Measurements from ENCODE around the gene TRAPPC3L. TPM values are rescaled to one million over a fixed set of nuclear protein-coding genes. Genes with fewer than 3 reads are reported as not detected.
"Not testable (repeated sequence)": the region's sequence is repeated elsewhere in the genome, so short reads cannot be mapped to it uniquely, and the experiment has no call there.

The TRAPPC3L gene
- total RNA-seq, 1 donor from 2014 or later: 0.31 TPM

DNA sequence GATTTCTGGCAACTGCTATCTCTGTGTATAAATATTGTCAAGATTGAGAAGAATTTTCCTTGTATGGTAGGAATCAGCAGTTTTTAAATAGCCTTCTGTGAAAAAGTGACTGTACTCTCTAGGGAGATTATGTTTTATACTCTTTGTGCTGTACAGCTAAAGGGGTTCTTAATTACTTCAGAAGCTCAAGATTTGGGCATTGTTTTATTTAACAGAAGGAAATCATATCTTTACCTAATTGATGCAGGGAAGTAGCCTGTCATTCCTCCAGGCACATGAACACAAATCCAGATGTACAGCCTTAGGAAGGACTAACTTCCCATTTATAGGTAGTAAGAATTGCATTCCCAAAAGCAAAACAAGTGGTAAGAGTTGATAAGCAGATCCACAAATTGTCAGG lies 32.8 kb downstream of the TRAPPC3L start:
- DNase-seq: no peak

DNA sequence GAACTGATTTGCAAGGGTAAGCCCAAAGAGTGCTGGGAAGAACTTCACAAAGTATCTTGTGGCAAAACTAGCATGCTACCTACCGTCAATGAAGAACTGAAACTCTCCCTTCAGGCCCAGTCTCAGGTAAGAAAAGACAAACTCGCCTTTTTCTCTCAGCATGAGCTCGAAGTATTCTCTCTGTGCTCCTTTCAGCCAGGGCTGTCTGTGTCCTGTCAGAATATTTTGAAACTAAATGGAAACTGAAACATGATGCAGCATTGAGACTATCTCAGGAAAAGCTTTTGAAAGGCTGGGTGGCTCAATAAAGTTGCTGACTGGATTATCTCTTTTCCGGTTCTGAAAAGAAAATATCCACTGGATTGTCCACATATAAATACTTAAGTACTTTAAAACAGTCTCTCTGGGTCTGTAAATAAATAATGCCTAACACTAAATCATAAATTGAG lies 33.3 kb downstream of the TRAPPC3L start:
- peak; percentile 31 for DNase-seq

DNA sequence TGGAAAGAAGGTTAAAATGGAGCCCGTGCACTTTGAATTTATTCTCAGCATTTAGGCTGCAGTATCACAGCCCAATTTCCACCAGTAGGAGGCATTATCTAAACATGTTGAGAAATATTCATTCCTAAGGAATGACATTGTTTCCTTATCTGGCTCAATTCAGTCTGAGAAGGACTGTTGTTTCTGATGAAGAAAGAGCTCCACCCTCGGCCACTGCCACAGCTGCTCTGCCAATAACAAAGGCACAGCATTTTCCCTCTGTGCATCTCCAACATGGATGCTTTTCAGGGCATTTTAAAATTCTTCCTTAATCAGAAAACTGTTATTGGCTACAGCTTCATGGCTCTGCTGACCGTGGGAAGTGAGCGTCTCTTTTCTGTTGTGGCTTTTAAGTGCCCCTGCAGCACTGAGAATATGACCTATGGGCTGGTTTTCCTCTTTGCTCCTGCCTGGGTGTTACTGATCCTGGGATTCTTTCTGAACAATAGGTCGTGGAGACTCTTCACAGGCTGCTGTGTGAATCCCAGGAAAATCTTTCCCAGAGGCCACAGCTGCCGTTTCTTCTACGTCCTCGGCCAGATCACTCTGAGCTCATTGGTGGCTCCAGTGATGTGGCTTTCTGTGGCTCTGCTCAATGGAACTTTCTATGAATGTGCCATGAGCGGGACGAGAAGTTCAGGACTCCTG lies 33.9 kb downstream of the TRAPPC3L start, which contains the start of gene CALHM5:
Gene CALHM5, plus strand, starts transcription at position 216 of the 687 bp plus-strand sequence. Its CDS starts 58 bp downstream, at position 274.
- peak; percentile 48 for DNase-seq

DNA sequence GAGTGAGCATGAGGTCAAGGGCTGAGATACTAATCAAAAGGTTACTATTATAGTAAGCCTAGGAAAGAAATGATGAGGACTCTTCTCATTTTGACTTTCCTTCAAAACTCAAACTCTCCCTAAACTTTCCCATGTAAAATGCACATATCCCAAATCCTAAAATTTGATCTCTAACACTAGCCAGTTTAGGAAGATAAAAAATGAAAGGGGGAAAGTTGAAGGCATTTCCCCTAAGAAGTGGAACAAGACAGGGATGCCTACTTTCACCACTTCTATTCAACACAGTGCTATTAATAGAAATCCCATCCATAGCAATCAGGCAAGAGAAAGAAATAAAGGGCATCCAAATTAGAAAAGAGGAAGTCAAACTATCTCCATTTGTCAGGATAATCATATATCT lies 37.0 kb downstream of the TRAPPC3L start:
- no peak for DNase-seq

DNA sequence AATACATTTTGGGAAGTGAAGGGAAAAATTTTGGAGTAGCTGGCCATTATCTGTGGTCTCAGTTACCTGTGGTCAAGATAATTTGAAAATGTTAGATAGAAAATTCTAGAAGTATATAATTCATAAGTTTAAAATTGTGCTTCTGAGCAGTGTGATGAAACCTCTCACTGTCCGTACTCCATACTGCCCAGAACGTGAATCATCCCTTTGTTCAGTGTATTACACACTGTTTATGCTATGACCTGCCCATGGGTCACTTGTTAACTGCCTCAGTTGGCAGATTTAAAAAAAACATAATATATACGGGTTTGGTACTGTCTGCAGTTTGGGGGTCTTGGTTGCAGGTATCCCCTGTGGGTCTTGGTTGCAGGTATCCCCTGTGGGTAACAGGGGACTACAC lies 38.2 kb downstream of the TRAPPC3L start:
- no peak for DNase-seq

DNA sequence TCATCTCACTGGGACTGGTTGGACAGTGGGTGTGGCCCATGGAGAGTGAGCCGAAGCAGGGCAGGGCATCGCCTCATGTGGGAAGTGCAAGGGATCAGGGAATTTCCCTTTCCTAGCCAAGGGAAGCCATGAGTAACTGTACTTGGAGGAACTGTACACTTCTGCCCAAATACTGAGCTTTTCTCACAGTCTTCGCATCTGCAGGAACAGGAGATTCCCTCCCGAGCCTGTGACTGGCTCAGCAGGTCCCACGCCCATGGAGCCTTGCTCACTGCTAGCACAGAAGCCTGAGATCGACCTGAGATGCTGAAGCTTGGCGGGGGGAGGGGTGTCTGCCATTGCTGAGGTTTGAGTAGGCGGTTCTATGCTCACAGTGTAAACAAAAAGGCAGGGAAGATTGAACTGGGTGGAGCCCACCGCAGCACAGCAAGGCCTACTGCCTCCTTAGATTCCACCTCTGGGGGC lies 44.5 kb downstream of the TRAPPC3L start:
- no peak for DNase-seq

DNA sequence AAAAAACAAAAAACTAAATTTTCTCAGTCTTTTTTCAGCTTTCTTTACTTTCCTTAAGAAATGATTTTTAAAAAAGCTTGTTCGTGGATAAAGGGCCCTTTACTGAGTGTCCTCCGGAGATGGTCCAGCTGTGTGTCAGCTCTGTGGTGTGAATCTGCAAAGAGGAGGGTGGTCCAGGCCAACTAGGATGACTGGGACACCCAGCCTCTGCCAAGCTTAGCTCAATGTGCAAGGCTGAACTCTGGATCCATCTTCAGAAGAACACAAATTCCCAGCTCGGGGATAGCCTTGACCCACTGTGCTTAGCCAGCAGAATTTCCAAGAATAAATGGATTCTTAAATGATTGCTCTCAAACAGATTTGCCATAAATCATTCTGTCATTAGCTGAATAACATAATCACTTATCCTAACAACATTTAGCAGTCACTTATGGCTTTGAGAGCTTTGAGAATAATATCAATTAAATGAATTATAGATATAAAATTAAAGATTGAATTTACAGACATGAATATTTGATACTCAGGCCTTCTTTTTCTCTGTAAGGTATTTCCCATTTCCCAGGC lies 48.3 kb downstream of the TRAPPC3L start:
- no peak for DNase-seq

DNA sequence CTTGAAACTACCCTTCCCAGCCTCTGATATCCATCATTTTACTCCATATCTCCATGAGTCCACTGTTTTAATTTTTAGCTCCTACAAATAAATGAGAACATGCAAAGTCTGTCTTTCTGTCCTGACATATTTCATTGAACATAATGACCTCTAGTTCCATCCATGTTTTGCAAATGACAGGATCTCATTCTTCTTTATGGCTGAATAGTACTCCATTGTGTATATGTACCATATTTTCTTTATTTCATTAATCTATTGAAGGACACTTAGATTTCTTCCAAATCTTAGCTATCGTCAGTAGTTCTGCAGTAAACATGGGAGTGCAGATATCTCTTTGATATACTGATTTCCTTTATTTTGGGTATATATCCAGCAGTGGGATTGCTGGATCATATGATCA lies 50.3 kb downstream of the TRAPPC3L start:
- not testable (repeated sequence) for DNase-seq

DNA sequence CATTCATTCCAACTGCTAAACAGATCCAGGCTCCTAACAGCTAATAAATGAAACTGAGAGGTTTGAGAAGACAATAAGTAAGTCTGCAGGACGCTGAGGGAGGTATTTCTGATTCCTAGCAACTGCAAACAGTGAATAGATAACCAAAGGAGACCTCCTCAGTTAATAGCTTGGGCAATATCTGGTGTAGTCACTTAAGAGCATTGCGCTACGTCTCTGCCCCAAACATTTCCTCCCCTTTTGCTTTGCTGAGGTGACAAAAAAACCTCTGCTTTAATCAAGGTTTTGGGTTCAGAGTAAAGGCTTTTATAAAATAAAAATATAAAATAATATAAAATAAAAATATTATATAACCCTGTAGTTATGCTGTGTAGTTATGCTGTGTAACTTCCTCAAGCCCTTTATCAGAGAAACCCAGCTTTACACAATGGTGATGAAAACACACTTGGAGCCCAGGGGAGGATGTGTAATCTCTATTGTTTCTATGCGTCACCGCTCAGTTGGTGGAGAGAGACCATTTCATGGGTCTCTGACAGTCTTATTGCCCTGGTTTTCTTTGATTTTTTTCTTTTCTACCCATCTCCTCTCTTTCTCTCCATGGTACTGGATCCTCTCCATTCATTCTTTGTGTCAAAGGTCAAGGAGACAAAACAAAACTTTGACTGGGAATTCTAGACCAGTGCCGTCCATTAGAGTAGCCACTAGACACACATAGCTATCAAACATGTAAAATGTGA lies 53.0 kb downstream of the TRAPPC3L start:
- no peak for DNase-seq

DNA sequence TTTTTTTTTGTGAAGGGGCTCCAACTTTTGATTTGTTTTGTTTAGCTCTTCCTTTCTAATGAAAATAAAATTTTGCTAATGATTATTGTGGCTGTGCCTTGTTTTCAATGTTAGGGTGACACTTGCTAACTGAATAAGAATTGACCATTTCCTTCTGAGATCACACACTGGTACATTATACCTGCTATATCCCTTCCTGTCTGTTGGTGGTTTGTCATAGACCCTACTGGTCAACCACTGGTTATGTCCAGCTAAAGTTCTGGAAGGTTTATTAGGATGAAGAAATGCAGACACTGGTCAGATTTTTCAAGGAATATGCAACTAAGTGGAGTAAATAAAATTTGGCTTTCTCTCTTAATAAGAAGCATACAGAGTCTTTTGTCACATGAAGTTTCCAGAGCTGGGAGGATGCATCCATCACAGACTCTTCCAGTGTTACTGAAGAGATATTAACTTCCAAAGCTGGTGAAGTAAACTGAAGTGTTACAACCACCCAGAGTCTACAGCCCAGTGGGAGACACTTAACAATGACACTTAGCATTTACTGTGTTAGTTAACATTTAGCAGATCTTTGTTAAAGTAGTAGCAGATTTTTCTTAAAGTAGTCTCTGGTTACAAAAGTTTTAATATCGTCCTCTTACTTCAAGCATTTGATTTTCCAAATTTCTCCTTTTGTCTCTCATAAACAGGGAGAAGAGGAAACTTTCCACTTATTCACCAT lies 53.7 kb downstream of the TRAPPC3L start:
- DNase-seq: no peak

DNA sequence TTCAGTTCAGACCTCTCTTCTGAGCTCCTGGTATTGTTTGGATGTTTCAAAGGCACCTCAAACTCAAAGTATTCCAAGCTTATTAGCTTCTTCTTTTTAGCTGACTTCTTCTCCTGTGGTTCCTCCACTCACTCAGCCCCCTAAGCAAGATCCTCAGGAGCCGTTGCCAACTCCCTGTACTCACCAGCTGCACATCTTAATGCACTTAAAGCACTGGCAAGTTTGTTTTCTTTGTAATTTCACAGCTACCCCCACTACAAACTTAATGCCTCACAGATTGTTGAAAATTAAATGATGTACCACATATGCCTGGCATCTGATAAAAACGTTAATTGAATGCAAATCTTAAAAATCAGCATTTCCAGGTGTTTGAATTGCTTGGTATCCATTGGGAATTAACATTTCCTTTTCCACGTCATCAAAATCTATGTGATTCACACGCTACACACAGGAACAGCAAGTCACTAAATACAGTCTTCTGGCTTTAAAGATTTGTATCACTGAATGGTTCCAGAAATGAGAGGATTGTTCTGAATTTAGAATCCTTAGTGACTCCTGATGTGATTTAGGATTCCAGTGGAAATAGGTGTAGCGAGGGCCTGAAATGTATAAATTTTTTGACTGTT lies 59.8 kb downstream of the TRAPPC3L start:
- peak; percentile 44 for DNase-seq

DNA sequence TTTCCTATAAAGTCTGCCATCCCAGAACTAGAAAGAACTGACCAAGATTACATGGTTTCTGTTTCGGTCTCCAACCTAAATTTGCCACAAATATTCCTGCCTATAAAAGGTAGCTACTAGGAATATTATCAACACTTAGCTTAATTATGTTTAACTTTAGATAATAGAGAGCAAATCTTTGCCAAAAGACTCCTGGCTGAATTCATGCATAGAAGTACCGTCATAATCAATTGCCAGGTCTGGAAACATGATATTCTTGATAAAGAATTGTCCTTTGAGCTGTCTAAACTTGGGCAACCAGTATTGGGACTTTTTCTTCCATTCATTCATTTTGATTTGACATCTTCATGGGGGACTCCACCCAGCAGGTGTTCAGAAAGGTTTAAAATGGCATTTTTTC lies 61.9 kb downstream of the TRAPPC3L start:
- no peak for DNase-seq

DNA sequence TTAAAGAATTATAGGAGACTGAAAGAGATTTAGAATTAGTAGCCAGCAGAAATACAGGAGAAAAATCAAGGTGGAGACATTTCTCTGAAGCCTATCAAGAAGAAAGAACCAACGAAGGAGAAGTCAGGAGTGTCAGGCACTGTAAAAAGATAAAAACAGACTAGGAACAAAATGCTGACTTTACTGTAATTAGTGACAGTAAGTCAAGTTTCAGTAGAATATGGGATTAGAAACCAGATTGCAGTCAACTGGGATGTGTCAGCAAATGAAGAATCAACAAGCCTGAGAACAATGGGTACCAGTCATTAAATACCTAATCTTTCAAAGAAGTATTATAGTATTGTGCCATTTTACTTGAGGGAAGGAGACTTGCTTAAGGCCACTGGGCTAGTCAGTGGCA lies 62.7 kb downstream of the TRAPPC3L start:
- DNase-seq: no peak

DNA sequence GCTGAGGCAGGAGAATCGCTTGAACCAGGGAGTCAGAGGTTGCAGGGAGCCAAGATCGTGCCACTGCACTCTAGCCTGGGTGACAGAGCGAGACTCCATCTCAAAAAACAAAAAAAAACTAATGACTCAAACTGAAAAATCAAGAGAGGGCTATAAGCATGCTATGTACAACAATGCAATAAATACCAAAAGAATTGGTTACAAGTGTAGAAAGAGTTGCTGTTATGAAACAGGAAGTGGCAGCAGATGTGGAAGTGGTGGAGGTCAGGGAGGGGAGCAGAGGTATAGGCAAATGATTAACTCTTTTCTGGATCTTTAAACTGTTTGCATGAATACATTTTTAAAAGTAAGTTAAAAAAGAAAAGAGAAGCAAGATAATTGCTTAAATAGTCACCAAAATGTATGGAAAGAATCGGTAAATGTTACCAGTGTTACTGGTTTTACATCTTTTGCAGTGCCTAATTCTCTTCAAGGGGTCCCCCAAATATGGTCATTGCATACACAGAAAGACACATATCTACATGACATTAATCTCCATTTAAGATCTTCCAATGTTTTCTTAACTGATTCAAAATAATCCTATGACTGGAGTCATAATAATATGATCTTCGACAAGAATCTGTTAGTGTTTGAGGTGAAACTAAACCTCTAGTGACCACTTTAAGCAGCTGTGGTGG lies 69.3 kb downstream of the TRAPPC3L start:
- no peak for DNase-seq

DNA sequence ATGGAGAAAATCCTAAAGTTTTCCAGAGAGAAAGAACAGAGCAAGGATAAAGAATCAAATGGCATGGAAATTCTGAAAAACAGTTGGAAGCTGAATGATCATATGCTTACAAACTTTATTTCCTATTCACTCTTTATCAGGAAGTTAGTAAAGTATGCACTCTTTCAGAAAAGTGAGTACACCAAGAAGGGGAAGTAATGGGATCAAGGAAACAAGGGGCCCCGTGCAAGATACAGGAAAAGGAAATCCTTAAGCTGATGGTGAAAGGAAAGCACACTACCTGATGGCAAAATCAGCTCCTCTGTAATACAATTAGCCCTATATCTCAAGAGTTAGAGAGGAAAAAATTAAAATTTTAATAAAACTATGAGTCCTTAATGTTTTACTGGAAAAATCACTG lies 70.3 kb downstream of the TRAPPC3L start:
- no peak for DNase-seq

DNA sequence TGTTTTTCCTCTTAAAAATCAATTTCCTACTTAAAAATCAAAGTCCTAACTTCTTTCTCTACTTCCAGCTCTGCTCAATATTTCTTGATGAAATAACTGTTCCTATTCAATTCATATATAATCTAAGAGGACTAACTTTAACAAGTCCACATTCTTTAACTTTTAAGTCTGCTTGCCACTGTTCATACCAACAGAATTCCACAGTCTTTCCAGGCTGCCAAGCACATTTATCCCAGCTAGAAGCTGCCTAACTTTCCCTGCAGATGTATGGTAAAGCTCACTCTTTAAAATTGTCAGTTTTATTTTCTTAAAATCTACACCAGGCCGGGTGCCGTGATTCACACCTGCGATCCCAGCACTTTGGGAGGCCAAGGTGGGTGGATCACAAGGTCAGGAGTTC lies 72.8 kb downstream of the TRAPPC3L start:
- no peak for DNase-seq

DNA sequence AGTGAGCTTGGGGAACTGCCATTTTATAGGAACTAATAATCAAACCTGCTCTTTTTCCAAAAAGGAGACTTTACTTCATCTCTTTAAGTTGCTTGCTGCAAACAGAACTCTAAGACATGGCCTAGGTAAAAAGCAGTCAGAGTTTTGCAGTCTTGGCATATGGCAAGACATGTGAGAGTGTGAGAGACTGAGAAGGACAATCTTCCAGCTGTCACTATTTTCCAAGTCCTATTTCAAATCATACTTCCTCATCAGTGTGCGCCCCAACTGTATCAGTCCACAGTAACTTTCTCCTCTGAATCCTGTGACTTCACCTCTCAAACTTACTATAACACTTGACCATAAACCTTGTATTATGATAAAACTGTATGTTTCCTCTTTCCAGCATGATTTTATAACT lies 74.0 kb downstream of the TRAPPC3L start:
- no peak for DNase-seq

DNA sequence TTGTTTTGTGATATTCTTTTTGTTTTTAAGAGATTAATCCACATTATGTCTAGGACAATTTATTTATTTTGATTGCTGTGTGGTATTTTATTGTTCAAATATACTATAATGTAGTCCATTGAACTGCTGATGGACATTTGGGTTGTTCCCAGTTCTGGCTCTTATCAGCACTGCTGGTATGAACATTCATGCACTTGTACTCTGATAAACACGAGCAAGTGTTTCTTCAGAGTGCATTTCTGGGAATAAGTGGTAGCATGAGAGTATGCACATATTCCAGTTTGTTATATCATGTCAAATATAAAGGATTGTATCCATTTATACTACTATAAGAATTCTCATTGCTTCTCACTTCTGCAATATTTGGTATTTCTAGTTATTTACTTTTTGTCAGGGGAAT lies 77.2 kb downstream of the TRAPPC3L start:
- DNase-seq: no peak

DNA sequence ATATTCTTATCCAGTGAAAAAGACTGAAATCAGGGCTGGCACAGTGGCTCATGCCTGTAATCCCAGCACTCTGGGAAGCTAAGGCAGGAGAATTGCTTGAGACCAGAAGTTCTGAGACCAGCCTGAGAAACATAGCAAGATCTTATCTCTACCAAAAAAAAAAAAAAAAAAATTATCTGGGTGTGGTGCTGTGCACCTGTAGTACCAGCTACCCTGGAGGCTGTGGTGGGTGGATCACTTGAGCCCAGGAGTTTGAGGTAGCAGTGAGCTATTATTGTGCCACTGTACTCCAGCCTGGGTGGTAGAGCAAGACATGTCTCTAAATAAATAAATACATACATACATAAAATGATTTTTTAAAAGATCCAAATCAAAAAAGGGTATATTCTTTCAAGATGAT lies 78.0 kb downstream of the TRAPPC3L start:
- no peak for DNase-seq

DNA sequence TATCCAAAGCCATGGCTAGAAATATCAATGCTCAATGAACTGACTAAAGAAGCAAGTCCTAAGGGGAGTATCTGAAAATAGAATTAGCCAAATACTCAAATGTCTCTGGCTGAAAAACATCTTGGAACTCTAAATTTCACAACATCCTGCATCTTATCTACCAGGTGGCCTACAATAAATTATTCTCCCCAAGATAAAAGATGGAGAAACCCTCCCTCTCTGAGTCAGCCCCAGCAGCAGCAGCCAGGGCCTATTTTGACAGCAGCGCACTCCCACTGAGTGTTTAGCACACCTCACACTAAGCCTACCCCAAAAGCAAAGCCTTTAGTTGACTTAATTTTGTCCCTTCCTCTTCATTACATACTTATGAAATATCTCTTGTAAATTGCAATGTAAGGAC lies 78.4 kb downstream of the TRAPPC3L start:
- no peak for DNase-seq

DNA sequence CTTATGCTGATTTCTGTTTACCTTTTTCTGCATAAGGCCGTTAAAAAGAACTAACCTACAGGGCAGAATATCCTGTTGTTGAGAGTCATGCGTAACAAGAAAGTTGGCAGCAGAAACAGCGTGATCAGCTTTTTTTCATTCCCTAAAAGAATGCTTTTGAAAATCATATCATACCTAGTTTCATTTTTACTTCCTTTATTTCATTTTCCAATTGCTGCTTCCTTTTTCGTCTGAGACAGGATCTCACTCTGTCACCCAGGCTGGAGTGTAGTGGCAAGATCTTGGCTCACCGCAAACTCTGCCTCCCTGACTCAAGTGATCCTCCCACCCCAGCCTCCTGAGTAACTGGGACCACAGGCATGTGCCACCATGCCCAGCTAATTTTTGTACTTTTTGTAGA lies 80.2 kb downstream of the TRAPPC3L start:
- no peak for DNase-seq

DNA sequence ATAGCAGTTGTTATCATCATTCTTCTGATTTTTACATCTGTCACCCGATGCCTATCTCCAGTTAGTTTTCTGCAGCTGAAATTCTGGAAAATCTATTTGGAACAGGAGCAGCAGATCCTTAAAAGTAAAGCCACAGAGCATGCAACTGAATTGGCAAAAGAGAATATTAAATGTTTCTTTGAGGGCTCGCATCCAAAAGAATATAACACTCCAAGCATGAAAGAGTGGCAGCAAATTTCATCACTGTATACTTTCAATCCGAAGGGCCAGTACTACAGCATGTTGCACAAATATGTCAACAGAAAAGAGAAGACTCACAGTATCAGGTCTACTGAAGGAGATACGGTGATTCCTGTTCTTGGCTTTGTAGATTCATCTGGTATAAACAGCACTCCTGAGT lies 82.2 kb downstream of the TRAPPC3L start:
- DNase-seq: no peak

All from tongue (tissue), 2 donors.